ENCODE measurements around the gene ING3.

GRCh38 chr7:120944826-120945562, 5.6 kb upstream of the ING3 start:
- TF ChIP-seq POLR2AphosphoS5 (IDR thresholded peaks at IDR 0.05; ENCODE audit: control insufficient read depth, insufficient read depth, low read depth, low read length) = no peak
- TF ChIP-seq ZBTB1 (CRISPR knock-in tag; IDR thresholded peaks at IDR 0.05; ENCODE audit: borderline replicate concordance, low read depth) = no peak
- TF ChIP-seq CTCF (IDR thresholded peaks at IDR 0.05 in 2 of 3, conservative IDR thresholded peaks at IDR 0.05 in 1 of 3; ENCODE audit: insufficient read depth in 2 of 3, low read depth in 1 of 3, low read length in 3 of 3) = no peak
- TF ChIP-seq C11orf30 (IDR thresholded peaks at IDR 0.05; ENCODE audit: low read depth) = no peak
- TF ChIP-seq BRF2 (IDR thresholded peaks at IDR 0.05; ENCODE audit: borderline replicate concordance, insufficient read depth, insufficient read length) = no peak
- no peak for TF ChIP-seq ZNF282 (CRISPR knock-in tag; IDR thresholded peaks at IDR 0.05)
- TF ChIP-seq ZNF518B (CRISPR knock-in tag; IDR thresholded peaks at IDR 0.05) = no peak
- no peak for TF ChIP-seq HDGF (IDR thresholded peaks at IDR 0.05)
- TF ChIP-seq POLR2A (conservative IDR thresholded peaks at IDR 0.05) = no peak
- TF ChIP-seq ATF3 (IDR thresholded peaks at IDR 0.05) = no peak
- no peak for TF ChIP-seq ATF3 (CRISPR knock-in tag; conservative IDR thresholded peaks at IDR 0.05)
